ENCODE data around the gene RTRAF. TPM values are rescaled to one million over a fixed set of nuclear protein-coding genes. Genes with fewer than 3 reads are reported as not detected.
A peak's percentile ranks its signal among the peaks of the same experiment; 100 is the strongest.

The RTRAF gene
- total RNA-seq, 1 experiment from 2014 or later: 350 TPM

- Histone ChIP-seq H3K27ac (ENCODE audit: insufficient read length, low read depth, low read length) (no peak overlapping the region), H4K8ac (replicated peaks; ENCODE audit: insufficient read length, low read depth, low read length) (no peak overlapping the region), H4K20me1 (ENCODE audit: control insufficient read depth, insufficient read depth, insufficient read length) (no peaks in the 10 kb centered on the region), H2AK5ac (ENCODE audit: insufficient read length, low read length) (no peak overlapping the region), H2BK12ac (ENCODE audit: insufficient read length, low read depth, low read length) (no peak overlapping the region), H2AFZ (ENCODE audit: low read length) (no peak overlapping the region), H3K23ac (ENCODE audit: insufficient read length, low read depth, low read length) (no peak overlapping the region), H3K27me3 (ENCODE audit: insufficient read depth, low read length) (no peaks in the 10 kb centered on the region), H3K9ac (ENCODE audit: extremely low read depth, insufficient read length, low read length) (no peak overlapping the region), H3K79me1 (ENCODE audit: insufficient read depth, low read depth, low read length, poor library complexity, severe bottlenecking) (no peaks in the 10 kb centered on the region), H4K91ac (ENCODE audit: insufficient read length, low read depth, low read length) (no peak overlapping the region), H2BK5ac (ENCODE audit: insufficient read length, low read length) (no peak overlapping the region), H3K14ac (ENCODE audit: insufficient read depth, low read length) (no peak overlapping the region), H3K23me2 (ENCODE audit: insufficient read length, low read depth, low read length, poor library complexity, severe bottlenecking) (no peaks in the 10 kb centered on the region), H3K4me2 (ENCODE audit: insufficient read depth, insufficient read length, low read length) (no peak overlapping the region), H2BK15ac (ENCODE audit: low read depth, low read length) (no peak overlapping the region), H2BK120ac (ENCODE audit: low read depth, low read length, poor library complexity, severe bottlenecking) (no peak overlapping the region), H4K5ac (ENCODE audit: insufficient read length, low read depth, low read length) (no peak overlapping the region), H2BK20ac (ENCODE audit: low read depth, low read length, poor library complexity, severe bottlenecking) (no peak overlapping the region), H3T11ph (ENCODE audit: low read length) (no peak overlapping the region), H3K9me3 (ENCODE audit: control insufficient read depth, low read depth, low read length) (no peaks in the 10 kb centered on the region), H3K56ac (ENCODE audit: insufficient read length, low read depth, low read length) (no peak overlapping the region), H3K79me2 (ENCODE audit: insufficient read depth, low read length) (no peaks in the 10 kb centered on the region), H3K4me1 (ENCODE audit: insufficient read depth, low read length) (no peaks in the 10 kb centered on the region), H3K18ac (ENCODE audit: insufficient read length, low read depth, low read length) (no peak overlapping the region), H3K4ac (ENCODE audit: low read depth, low read length) (no peak overlapping the region)
- Mint-ChIP-seq H3K4me1 (peaks cover 18 to 21% of the 10 kb centered on the region in 2 experiments), H3K27me3 (ENCODE audit: low read depth) (no peaks in the 10 kb centered on the region), H3K36me3 (ENCODE audit: insufficient read depth in 1 of 3, low read depth in 3 of 3) (peaks cover 30 to 86% (median 70%) of the 10 kb centered on the region in 3 experiments; a peak in 6 of 7 replicates), H3K4me3 (no peak overlapping the region), H3K27ac (peak overlapping the region in 1 of 3 experiments; percentile 70; a peak in 2 of 7 replicates), H3K9me3 (no peaks in the 10 kb centered on the region)
- no peak for TF ChIP-seq CTCF (conservative IDR thresholded peaks at IDR 0.05)
- WGBS (ENCODE audit: extremely low coverage, insufficient read length, low lambda C conversion rate): no CpG with 5 or more reads among the region's 1 CpG
- DNase-seq: no peak
Measured at GRCh38 chr14:52007637-52008036, 18.3 kb downstream of the RTRAF start.
